GM10248 (cell line): ENCODE data around the gene ETV2.
A peak's percentile ranks its signal among the peaks of the same experiment; 100 is the strongest.

ENCODE experiments used
- CTCF ChIA-PET: fragments of 300-600 bp; sonication (Branson Sonifier 250); formaldehyde crosslinking; extraction: SDS; loops from one replicate; lab custom pipeline; 2021; ENCODE audit warnings: antibody characterized with exemption; lab: Yijun Ruan, JAX
- POLR2A ChIA-PET: fragments of 350-650 bp; sonication (Branson Sonifier 250); formaldehyde crosslinking; extraction: SDS; loops from one replicate; lab custom pipeline; 2020; ENCODE audit warnings: antibody characterized with exemption; lab: Yijun Ruan, JAX
- DNase-seq: peaks from one replicate; pipeline ENCODE4 v3.0.0; 2012; ENCODE audit errors: extremely low spot score
- CTCF ChIP-seq: IDR thresholded peaks from 2 replicates; pipeline ENCODE4 v1.5.1; 2012; ENCODE audit warnings: mild to moderate bottlenecking, low read depth; ENCODE audit errors: extremely low read depth, missing control alignments, control extremely low read depth

The ETV2 gene

GRCh38 chr19:35607661-35608060 is 33.9 kb upstream of the ETV2 start:
- ChIA-PET POLR2A (no interaction called here), CTCF (interaction anchor here (1.1 to 4.1 kb wide), 4 partner anchors 11 to 97 kb away, joined by 3 to 23 read pairs (median 10); no protein-coding TSS in a partner anchor)
- TF ChIP-seq CTCF, result no peak
- DNase-seq, result no peak

GRCh38 chr19:35608251-35608650 is 33.3 kb upstream of the ETV2 start:
- DNase-seq, result peak; percentile 44
- POLR2A ChIA-PET, result no interaction called here
- no peak for TF ChIP-seq CTCF
- CTCF ChIA-PET, result interaction anchor here (1.1 to 4.1 kb wide), 4 partner anchors 11 to 98 kb away, joined by 3 to 23 read pairs (median 10); no protein-coding TSS in a partner anchor

GRCh38 chr19:35609851-35610353 is 31.6 kb upstream of the ETV2 start:
- ChIA-PET CTCF (interaction anchor here (1.0 to 4.1 kb wide), 6 partner anchors 13 to 61 kb away, joined by 3 to 23 read pairs (median 5); no protein-coding TSS in a partner anchor), POLR2A (no interaction called here)
- DNase-seq, result peak; percentile 65
- TF ChIP-seq CTCF, result no peak

- TF ChIP-seq CTCF, result no peak
- no peak for DNase-seq
- ChIA-PET POLR2A (no interaction called here), CTCF (interaction anchor here (1.3 to 1.7 kb wide), 3 partner anchors 11 to 117 kb away, joined by 6 to 9 read pairs (median 7); no protein-coding TSS in a partner anchor)
Observed at GRCh38 chr19:35612224-35612558, 29.4 kb upstream of the ETV2 start.

- no peak for TF ChIP-seq CTCF
- ChIA-PET CTCF (interaction anchor here (0.7 to 1.7 kb wide), 5 partner anchors 10 to 117 kb away, joined by 3 to 9 read pairs (median 6); no protein-coding TSS in a partner anchor), POLR2A (interaction anchor here (0.7 kb wide), 1 partner anchor 30 kb away, joined by 3 read pairs; no protein-coding TSS in a partner anchor)
Observed at GRCh38 chr19:35612559-35613321, 28.8 kb upstream of the ETV2 start, which contains the start of gene HAUS5. TSS of gene HAUS5 (plus strand) at chr19:35612735. CDS start at chr19:35612795, 60 bp downstream.

GRCh38 chr19:35613574-35613973 is 28.0 kb upstream of the ETV2 start:
- ChIA-PET POLR2A (no interaction called here), CTCF (interaction anchor here (0.8 to 1.7 kb wide), 5 partner anchors 10 to 118 kb away, joined by 3 to 9 read pairs (median 6); no protein-coding TSS in a partner anchor)
- DNase-seq, result no peak
- no peak for TF ChIP-seq CTCF

More at GRCh38 chr19:35612559-35613321, 28.8 kb upstream of the ETV2 start, which contains the start of gene HAUS5:
- peak; percentile 97 for DNase-seq
